GM21576 (cell line): ENCODE data around the gene KCNC2.

Source experiments
- ATAC-seq: cut with Tn5 transposase; IDR thresholded peaks from one replicate; pipeline ENCODE4 v1.9.1; 2021; ENCODE audit warnings: mild to moderate bottlenecking, moderate library complexity; ENCODE audit not compliant: unreplicated experiment

Gene KCNC2

GRCh38 chr12:75162845-75163244 lies 46.8 kb downstream of the KCNC2 start:
- no peak for ATAC-seq

- no peak for ATAC-seq
Measured at GRCh38 chr12:75161488-75161887, 48.2 kb downstream of the KCNC2 start.

GRCh38 chr12:75157385-75157784 lies 52.3 kb downstream of the KCNC2 start:
- no peak for ATAC-seq

GRCh38 chr12:75155962-75156361 lies 53.7 kb downstream of the KCNC2 start:
- no peak for ATAC-seq

- no peak for ATAC-seq
Measured at GRCh38 chr12:75154388-75154787, 55.3 kb downstream of the KCNC2 start.

- ATAC-seq, result no peak
Measured at GRCh38 chr12:75139196-75139595, 70.4 kb downstream of the KCNC2 start.

GRCh38 chr12:75137896-75138295 lies 71.7 kb downstream of the KCNC2 start:
- no peak for ATAC-seq

- no peak for ATAC-seq
Measured at GRCh38 chr12:75135026-75135425, 74.6 kb downstream of the KCNC2 start.

GRCh38 chr12:75130811-75131210 lies 78.8 kb downstream of the KCNC2 start:
- ATAC-seq, result no peak

- no peak for ATAC-seq
Measured at GRCh38 chr12:75129275-75129674, 80.4 kb downstream of the KCNC2 start.

- ATAC-seq, result no peak
Measured at GRCh38 chr12:75121036-75121705, 88.5 kb downstream of the KCNC2 start.

GRCh38 chr12:75120311-75120711 lies 89.3 kb downstream of the KCNC2 start:
- no peak for ATAC-seq

- ATAC-seq, result no peak
Measured at GRCh38 chr12:75116646-75117198, 92.9 kb downstream of the KCNC2 start.

- ATAC-seq, result no peak
Measured at GRCh38 chr12:75115748-75116147, 93.9 kb downstream of the KCNC2 start.

- ATAC-seq, result no peak
Measured at GRCh38 chr12:75103822-75104221, 105.8 kb downstream of the KCNC2 start.

- no peak for ATAC-seq
Measured at GRCh38 chr12:75101781-75102180, 107.9 kb downstream of the KCNC2 start.

- no peak for ATAC-seq
Measured at GRCh38 chr12:75099210-75099609, 110.4 kb downstream of the KCNC2 start.

- ATAC-seq, result no peak
Measured at GRCh38 chr12:75097003-75097402, 112.6 kb downstream of the KCNC2 start.

- ATAC-seq, result no peak
Measured at GRCh38 chr12:75087654-75088053, 122.0 kb downstream of the KCNC2 start.

GRCh38 chr12:75086091-75087038 lies 123.3 kb downstream of the KCNC2 start:
- no peak for ATAC-seq

- ATAC-seq, result no peak
Measured at GRCh38 chr12:75081305-75081704, 128.3 kb downstream of the KCNC2 start.

GRCh38 chr12:75080582-75080981 lies 129.1 kb downstream of the KCNC2 start:
- no peak for ATAC-seq
